Umbilical cord (tissue), 2 donors: ENCODE measurements around the gene PAK4. TPM values are rescaled to one million over a fixed set of nuclear protein-coding genes. Genes with fewer than 3 reads are reported as not detected.
"Not testable (repeated sequence)": the region's sequence is repeated elsewhere in the genome, so short reads cannot be mapped to it uniquely, and the experiment has no call there.

Experiments used
- DNase-seq: peaks from one replicate; pipeline ENCODE4 v3.0.0-alpha.2; 2015; ENCODE audit warnings: low spot score
- total RNA-seq: library from RNA; depleted of rRNA; stranded (reverse); fragments of >200 nt; gene quantifications from one replicate; pipeline ENCODE4 v1.2.3, GENCODE V29; 2014; ENCODE audit warnings: low replicate concordance; ENCODE audit not compliant: insufficient read depth

Gene PAK4
- total RNA-seq, 1 donor from 2014 or later = 1.2 TPM

- no peak for DNase-seq
Measured at GRCh38 chr19:39100500-39101166, 25.0 kb upstream of the PAK4 start.

- no peak for DNase-seq
Measured at GRCh38 chr19:39103151-39103550, 22.4 kb upstream of the PAK4 start.

- no peak for DNase-seq
Measured at GRCh38 chr19:39104186-39104596, 21.4 kb upstream of the PAK4 start.

- DNase-seq = no peak
Measured at GRCh38 chr19:39106194-39106593, 19.4 kb upstream of the PAK4 start.

- DNase-seq = no peak
Measured at GRCh38 chr19:39109641-39110040, 15.9 kb upstream of the PAK4 start.

- peak; percentile 31 for DNase-seq
Measured at GRCh38 chr19:39110263-39110967, 15.2 kb upstream of the PAK4 start.

- peak; percentile 19 for DNase-seq
Measured at GRCh38 chr19:39111593-39112199, 13.9 kb upstream of the PAK4 start.

GRCh38 chr19:39112338-39112890 lies 13.2 kb upstream of the PAK4 start:
- DNase-seq = no peak

GRCh38 chr19:39113199-39113598 lies 12.4 kb upstream of the PAK4 start:
- DNase-seq = no peak

- DNase-seq = no peak
Measured at GRCh38 chr19:39115105-39115847, 10.3 kb upstream of the PAK4 start.

- DNase-seq = not testable (repeated sequence)
Measured at GRCh38 chr19:39117023-39117422, 8.6 kb upstream of the PAK4 start.

GRCh38 chr19:39119830-39120229 lies 5.8 kb upstream of the PAK4 start:
- no peak for DNase-seq

- no peak for DNase-seq
Measured at GRCh38 chr19:39122934-39123731, 2.5 kb upstream of the PAK4 start.

- DNase-seq = no peak
Measured at GRCh38 chr19:39124136-39124764, 1.3 kb upstream of the PAK4 start.

- DNase-seq = no peak
Measured at GRCh38 chr19:39125199-39125553, 410 bp upstream of the PAK4 start.

- DNase-seq = peak; percentile 59
Measured at GRCh38 chr19:39126312-39127187, 964 bp downstream of the PAK4 start.

GRCh38 chr19:39127812-39128515 lies 2.4 kb downstream of the PAK4 start:
- DNase-seq = no peak

GRCh38 chr19:39128516-39129079 lies 3.0 kb downstream of the PAK4 start:
- DNase-seq = no peak

GRCh38 chr19:39129116-39129515 lies 3.5 kb downstream of the PAK4 start:
- DNase-seq = no peak
